Measurements from ENCODE around the gene CLCN7. TPM values are rescaled to one million over a fixed set of nuclear protein-coding genes. Genes with fewer than 3 reads are reported as not detected.

The CLCN7 gene
- total RNA-seq, 1 experiment from 2014 or later = 60.0 TPM

- POLR2A ChIA-PET = no interaction called here
- H3K4me3 Mint-ChIP-seq (ENCODE audit: unreplicated experiment) = no peak overlapping the region
Measured at GRCh38 chr16:1503110-1503955, 28.5 kb upstream of the CLCN7 start.

GRCh38 chr16:1502092-1503004, 27.5 kb upstream of the CLCN7 start:
- Mint-ChIP-seq H3K27ac (ENCODE audit: low read depth, unreplicated experiment) (no peak overlapping the region), H3K4me1 (ENCODE audit: insufficient read depth, unreplicated experiment) (no peaks in the 10 kb centered on the region), H3K9me3 (ENCODE audit: unreplicated experiment) (no peaks in the 10 kb centered on the region), H3K36me3 (ENCODE audit: insufficient read depth, unreplicated experiment) (no peaks in the 10 kb centered on the region), H3K27me3 (ENCODE audit: insufficient read depth, unreplicated experiment) (no peaks in the 10 kb centered on the region), H3K4me3 (ENCODE audit: unreplicated experiment) (no peak overlapping the region)
- TF ChIP-seq CTCF (IDR thresholded peaks at IDR 0.05; ENCODE audit: unreplicated experiment) = no peak
- intact Hi-C loops (cut with micrococcal nuclease) = no loop called here
- DNase-seq (ENCODE audit: unreplicated experiment) = no peak
- ChIA-PET CTCF (no interaction called here), POLR2A (no interaction called here)
- BruUV-seq (replicated peaks) = no TSS peak

More at GRCh38 chr16:1503110-1503955, 28.5 kb upstream of the CLCN7 start:
- intact Hi-C loops (cut with micrococcal nuclease) = no loop called here
- no peak for DNase-seq (ENCODE audit: unreplicated experiment)
- Mint-ChIP-seq H3K27me3 (ENCODE audit: insufficient read depth, unreplicated experiment) (no peaks in the 10 kb centered on the region), H3K36me3 (ENCODE audit: insufficient read depth, unreplicated experiment) (no peaks in the 10 kb centered on the region), H3K4me1 (ENCODE audit: insufficient read depth, unreplicated experiment) (no peaks in the 10 kb centered on the region), H3K9me3 (ENCODE audit: unreplicated experiment) (no peaks in the 10 kb centered on the region), H3K27ac (ENCODE audit: low read depth, unreplicated experiment) (no peak overlapping the region)
- BruUV-seq (replicated peaks) = no TSS peak
- no peak for TF ChIP-seq CTCF (IDR thresholded peaks at IDR 0.05; ENCODE audit: unreplicated experiment)
- CTCF ChIA-PET = no interaction called here

GRCh38 chr16:1501630-1502029, 26.8 kb upstream of the CLCN7 start:
- intact Hi-C loops (cut with micrococcal nuclease) = no loop called here
- Mint-ChIP-seq H3K27ac (ENCODE audit: low read depth, unreplicated experiment) (no peak overlapping the region), H3K27me3 (ENCODE audit: insufficient read depth, unreplicated experiment) (no peaks in the 10 kb centered on the region), H3K4me3 (ENCODE audit: unreplicated experiment) (no peak overlapping the region), H3K9me3 (ENCODE audit: unreplicated experiment) (no peaks in the 10 kb centered on the region), H3K4me1 (ENCODE audit: insufficient read depth, unreplicated experiment) (no peaks in the 10 kb centered on the region), H3K36me3 (ENCODE audit: insufficient read depth, unreplicated experiment) (peaks cover 5% of the 10 kb centered on the region)
- POLR2A ChIA-PET = no interaction called here
- no peak for TF ChIP-seq CTCF (IDR thresholded peaks at IDR 0.05; ENCODE audit: unreplicated experiment)
- no peak for DNase-seq (ENCODE audit: unreplicated experiment)
- CTCF ChIA-PET = no interaction called here
- no TSS peak for BruUV-seq (replicated peaks)

GRCh38 chr16:1500465-1501150, 25.8 kb upstream of the CLCN7 start:
- intact Hi-C loops (cut with micrococcal nuclease) = no loop called here
- no peaks in the 10 kb centered on the region for H3K4me1 Mint-ChIP-seq (ENCODE audit: insufficient read depth, unreplicated experiment)
- H3K27ac Mint-ChIP-seq (ENCODE audit: low read depth, unreplicated experiment) = no peak overlapping the region
- H3K9me3 Mint-ChIP-seq (ENCODE audit: unreplicated experiment) = no peaks in the 10 kb centered on the region
- ChIA-PET POLR2A (no interaction called here), CTCF (no interaction called here)
- TF ChIP-seq CTCF (IDR thresholded peaks at IDR 0.05; ENCODE audit: unreplicated experiment) = no peak
- no peak for DNase-seq (ENCODE audit: unreplicated experiment)
- H3K36me3 Mint-ChIP-seq (ENCODE audit: insufficient read depth, unreplicated experiment) = peaks cover 7% of the 10 kb centered on the region
- no peaks in the 10 kb centered on the region for H3K27me3 Mint-ChIP-seq (ENCODE audit: insufficient read depth, unreplicated experiment)
- no TSS peak for BruUV-seq (replicated peaks)
- no peak overlapping the region for H3K4me3 Mint-ChIP-seq (ENCODE audit: unreplicated experiment)
